GF-D8 (cell line): Measurements from ENCODE around the gene GDA.
"Not testable (repeated sequence)": the region's sequence is repeated elsewhere in the genome, so short reads cannot be mapped to it uniquely, and the experiment has no call there.

Source experiments
- DNase-seq: peaks from one replicate; lab custom pipeline; 2025; lab: John Stamatoyannopoulos, UW

GDA gene

DNA sequence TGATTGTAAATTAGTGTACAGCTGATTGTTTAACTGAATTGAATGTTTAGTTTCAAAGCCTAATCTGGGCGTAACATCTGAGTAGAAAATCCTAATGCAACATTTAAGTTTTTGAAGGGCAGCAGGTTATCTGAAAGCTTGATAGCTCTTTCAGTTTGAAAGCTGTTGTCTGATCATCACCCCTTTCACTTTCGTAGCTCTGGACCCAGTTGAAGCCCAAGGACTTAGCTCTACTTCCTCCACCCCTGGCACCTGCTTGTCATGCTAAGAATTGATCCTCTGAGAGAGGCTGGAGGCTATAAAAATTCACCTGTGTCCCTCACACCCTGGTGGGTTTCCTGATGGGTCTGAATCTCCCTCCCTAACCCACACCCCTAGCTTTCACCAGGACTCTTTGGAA is 129.7 kb downstream of the GDA start:
- DNase-seq, result no peak

DNA sequence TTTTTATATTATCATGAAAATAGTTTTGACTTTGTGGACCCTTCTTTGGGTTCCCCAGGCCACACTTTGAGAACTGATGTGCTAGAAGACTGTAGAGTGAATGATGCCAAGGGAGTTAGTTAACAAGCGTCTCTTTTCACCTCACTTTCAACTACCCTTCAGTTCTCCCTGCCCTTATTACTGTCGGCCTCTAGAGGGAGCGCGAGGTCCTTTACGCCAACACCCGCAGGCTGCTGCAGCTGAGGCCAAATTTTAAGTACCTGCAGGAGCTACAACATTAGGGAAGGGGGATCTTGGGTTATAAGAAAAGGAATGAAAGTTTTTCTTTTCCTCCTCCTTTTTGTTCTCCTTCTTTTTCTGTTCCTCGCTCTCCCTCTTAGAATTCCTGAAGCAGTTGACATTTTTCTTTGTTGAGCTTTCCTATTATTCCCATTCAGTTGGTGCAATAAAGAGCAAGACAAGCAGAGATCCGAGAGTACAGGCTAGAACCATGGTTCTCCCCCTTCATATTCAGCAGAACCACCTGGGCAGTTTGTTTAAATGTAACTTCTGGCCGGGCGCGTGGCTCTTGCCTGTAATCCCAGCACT is 131.8 kb downstream of the GDA start:
- peak; percentile 13 for DNase-seq

DNA sequence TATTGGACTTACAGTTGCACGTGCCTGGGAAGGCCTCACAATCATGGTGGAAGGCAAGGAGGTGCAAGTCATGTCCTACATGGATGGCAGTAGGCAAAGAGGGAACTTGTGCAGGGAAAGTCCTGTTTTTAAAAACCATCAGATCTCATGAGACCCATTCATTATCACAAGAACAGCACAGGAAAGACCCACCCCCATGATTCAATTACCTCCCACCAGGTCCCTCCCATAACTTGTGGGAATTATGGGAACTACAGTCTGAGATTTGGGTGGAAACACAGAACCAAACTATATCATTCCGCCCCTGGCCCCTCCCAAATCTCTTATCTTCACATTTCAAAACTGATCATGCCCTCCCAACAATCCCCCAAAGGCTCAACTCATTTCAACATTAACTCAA is 140.2 kb downstream of the GDA start:
- no peak for DNase-seq

DNA sequence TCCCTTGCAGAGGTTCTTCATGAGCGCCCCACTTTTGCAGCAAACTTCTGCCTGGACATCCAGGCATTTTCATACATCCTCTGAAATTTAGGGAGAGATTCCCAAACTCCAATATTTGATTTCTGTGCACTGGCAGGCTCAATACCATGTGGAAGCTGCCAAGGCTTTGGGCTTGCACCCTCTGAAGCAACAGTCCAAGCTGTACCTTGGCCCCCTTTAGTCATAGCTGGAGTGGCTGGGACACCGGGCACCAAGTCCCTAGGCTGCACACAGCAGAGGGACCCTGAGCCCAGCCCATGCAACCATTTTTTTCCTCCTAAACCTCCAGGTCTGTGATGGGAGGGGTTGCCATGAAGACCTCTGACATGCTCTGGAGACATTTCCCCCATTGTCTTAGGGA is 141.1 kb downstream of the GDA start:
- no peak for DNase-seq

DNA sequence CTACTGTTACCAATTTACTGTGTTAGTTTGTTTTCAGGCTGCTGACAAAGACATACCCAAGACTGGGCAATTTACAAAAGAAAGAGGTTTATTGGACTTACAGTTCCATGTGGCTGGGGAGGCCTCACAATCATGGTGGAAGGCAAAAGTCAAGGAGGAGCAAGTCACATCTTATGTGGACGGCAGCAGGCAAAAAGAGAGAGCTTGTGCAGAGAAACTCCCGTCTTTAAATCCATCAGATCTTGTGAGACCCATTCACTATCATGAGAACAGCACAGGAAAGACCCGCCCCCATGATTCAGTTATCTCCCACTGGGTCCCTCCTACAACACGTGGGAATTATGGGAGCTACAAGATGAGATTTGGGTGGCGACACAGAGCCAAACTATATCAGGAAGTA is 142.3 kb downstream of the GDA start:
- DNase-seq, result not testable (repeated sequence)

DNA sequence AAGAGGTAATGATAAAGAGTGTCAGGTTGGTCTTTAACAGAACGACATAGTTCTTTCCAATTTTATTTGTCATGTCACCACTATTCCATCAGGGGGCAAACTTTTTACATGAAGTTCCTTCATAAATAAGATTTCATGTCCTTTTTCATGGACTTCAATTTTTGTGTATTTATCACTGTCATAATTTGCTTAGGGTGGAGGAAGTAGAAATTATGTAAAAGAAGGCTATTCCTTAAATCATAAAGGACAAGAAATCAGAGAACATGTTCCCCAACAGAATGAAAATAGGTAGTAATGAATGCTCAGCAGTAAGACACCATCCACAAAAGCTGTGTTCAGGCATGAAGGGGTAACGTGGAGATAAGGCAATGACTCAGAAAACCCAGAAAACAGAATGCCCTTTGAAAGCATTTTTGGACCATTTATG is 143.0 kb downstream of the GDA start:
- DNase-seq, result no peak

DNA sequence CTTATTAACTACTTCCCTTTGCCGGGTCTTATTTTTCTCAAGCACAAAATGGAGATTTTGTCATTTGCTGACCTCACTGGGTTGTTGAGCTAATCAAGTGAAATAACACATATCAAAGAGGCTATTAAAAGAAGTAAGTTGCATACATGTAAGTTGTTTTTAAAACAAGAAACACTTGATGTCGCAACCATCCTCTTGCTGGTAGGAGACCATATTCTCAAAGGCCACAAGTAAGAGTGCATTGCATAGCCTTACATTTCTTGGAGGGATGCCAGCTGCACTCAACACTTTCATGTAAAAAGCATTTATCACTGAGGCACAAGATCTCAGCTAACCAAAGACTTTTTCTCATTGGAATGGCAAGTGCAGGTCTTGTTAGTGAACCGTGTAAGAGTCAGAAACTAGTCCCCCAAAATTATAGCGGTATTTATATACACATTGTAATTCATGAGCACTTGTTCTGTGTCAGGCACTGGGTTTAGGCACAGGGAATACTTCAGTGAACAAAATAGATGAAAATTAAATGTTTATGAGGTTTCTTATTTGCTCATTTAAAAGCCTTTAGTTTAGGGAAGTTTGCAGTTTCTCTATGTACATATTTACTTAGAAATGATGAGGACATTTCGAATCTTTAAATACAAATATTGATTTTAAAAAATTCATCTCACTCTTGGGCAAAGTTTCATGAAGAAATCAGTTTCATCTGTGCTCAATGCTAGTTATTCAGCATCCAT is 143.8 kb downstream of the GDA start:
- peak; percentile 77 for DNase-seq

DNA sequence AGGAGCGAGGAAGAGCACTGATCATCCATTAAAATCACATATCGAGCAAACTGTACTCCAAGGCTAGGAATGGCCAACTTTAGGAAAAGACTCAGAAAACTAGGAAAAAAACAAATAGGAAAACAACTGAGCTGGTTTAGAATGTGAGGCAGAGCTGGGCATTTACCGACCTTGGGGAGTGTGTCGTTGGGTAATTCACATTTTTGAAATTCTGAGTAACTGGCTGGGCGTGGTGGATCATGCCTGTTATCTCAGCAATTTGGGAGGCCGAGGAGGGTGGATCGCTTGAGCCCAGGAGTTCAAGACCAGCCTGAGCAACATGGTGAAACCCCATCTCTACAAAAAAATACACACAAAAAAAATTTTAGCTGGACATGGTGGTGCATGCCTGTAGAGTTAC is 145.7 kb downstream of the GDA start:
- DNase-seq, result no peak

DNA sequence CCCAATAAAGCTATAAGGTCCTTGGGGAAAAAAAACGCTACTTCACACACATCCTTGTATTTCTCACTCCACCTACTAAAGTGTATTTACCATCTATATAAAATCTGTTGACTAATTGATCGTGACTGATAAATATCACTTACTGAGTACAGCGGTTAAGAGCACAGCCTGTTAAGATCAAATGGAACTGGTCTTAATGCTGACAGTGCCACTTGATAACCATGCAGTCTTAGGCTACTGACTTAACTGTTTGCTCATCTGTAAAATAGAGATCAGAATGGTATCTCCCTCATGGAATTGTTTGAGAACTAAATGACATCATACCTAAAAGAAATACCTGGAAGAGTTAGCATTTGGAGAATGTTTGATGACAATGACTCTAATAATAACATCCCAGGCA is 148.3 kb downstream of the GDA start:
- DNase-seq, result no peak

DNA sequence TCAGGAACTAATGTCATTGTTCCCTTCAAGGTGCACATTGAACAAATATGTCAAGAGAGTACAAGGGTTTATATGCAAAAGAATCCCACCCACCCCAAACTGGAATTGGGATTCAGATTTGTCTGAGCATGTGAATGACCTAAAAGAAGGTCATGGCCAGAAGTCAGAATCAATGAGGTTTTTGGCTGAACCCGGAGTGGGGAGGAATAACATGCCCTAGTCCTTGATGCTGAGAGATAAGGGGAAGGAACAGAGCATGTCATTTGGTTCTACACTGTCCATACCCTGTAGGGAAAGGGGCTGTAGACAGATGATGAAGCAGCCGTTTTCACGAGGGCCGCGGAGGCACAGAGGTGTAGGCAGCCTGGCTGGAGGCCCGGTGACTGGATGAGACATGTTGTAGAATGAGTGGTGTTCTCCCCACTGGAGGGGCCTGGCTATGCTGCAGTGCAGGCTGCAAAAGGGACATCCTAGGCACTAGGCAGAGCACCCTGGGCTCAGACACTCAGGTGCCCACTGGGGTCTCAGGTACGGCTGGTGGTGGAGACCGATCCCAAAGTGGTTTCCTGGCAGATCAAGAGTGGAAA is 149.9 kb downstream of the GDA start:
- DNase-seq, result no peak

DNA sequence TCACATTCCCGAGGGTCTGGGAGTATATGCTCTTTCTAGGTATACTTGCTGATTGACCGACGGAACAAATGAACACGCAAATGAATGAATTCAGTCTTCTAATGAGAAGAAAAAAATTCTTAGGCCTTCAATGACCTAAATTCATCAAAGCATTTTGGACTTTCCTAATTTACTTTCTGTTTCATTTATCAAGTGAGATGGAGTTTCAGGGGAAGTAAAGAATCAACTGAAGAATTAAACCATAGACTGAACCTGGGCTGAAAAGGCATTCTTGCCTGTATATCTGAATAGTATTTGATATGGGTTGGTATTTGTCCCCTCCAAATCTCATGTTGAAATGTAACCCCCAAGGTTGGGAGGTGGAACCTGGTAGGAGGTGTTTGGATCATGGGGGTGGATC is 151.6 kb downstream of the GDA start:
- DNase-seq, result no peak
